Prostate gland (tissue), 2 donors: ENCODE results near the gene SPRTN.

Source experiments
- CTCF ChIP-seq, 4 experiments: fragments of 200-600 bp in 2 of 4; fragments of 450-650 bp in 2 of 4; sonication (generic) in 2 of 4; IDR thresholded peaks; 1 replicate in 3 of 4; 2 replicates in 1 of 4; pipeline ENCODE4 v1.5.1; 2016 to 2019; ENCODE audit warnings: antibody characterized with exemption in 4 of 4, mild to moderate bottlenecking in 2 of 4, moderate library complexity in 2 of 4
- POLR2A ChIP-seq: fragments of 450-650 bp; IDR thresholded peaks from one replicate; pipeline ENCODE4 v1.6.1; 2016; ENCODE audit warnings: antibody characterized with exemption, mild to moderate bottlenecking
- POLR2AphosphoS5 ChIP-seq: sonication (generic); formaldehyde crosslinking; IDR thresholded peaks from one replicate; pipeline ENCODE4 v1.6.1; 2017; ENCODE audit warnings: antibody characterized with exemption

GRCh38 chr1:231376101-231376500, 38.0 kb downstream of the SPRTN start:
- TF ChIP-seq CTCF (IDR thresholded peaks at IDR 0.05) (no peak), POLR2AphosphoS5 (no peak), POLR2A (no peak)
